GM21526 (cell line): Measurements from ENCODE around the gene ATXN1.

Experiments
- ATAC-seq: cut with Tn5 transposase; IDR thresholded peaks from one replicate; pipeline ENCODE4 v1.9.1; 2021; ENCODE audit warnings: moderate library complexity; ENCODE audit not compliant: unreplicated experiment, low FRiP score

ATXN1 gene

GRCh38 chr6:16254535-16254934 is 506.7 kb downstream of the ATXN1 start:
- no peak for ATAC-seq

GRCh38 chr6:16253399-16254144 is 507.7 kb downstream of the ATXN1 start:
- ATAC-seq = no peak

- ATAC-seq = no peak
These were observed 508.5 kb downstream of the ATXN1 start for GRCh38 chr6:16252686-16253299.

- no peak for ATAC-seq
These were observed 509.6 kb downstream of the ATXN1 start for GRCh38 chr6:16251706-16252105.

GRCh38 chr6:16249971-16250370 is 511.3 kb downstream of the ATXN1 start:
- ATAC-seq = no peak
